HG02943 (cell line): ENCODE measurements around the gene PRTFDC1.

Experiments used
- ATAC-seq: cut with Tn5 transposase; IDR thresholded peaks from one replicate; pipeline ENCODE4 v1.9.1; 2021; ENCODE audit warnings: mild to moderate bottlenecking, low read depth, moderate library complexity; ENCODE audit not compliant: unreplicated experiment

The PRTFDC1 gene

GRCh38 chr10:24882047-24882698 is 70.2 kb downstream of the PRTFDC1 start:
- no peak for ATAC-seq

DNA sequence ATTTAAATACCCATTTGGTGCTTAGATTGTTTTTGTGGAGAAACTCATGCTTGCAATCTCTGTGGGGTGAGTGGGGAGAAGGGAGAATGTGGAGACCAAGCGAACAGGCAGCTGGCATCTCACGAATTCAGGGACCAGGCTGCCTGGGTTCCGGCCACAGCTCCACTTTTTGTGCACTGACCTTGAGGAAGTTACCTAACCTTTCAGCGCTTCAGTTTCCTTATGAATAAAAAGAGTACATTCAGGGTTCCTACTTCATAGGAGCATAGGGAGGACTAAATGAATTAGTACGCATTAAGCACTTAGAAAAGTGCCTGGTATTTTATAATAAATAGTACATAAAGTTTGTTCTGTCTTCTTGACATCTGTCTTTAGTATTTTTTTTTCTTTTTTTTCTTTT is 72.5 kb downstream of the PRTFDC1 start:
- ATAC-seq = no peak

DNA sequence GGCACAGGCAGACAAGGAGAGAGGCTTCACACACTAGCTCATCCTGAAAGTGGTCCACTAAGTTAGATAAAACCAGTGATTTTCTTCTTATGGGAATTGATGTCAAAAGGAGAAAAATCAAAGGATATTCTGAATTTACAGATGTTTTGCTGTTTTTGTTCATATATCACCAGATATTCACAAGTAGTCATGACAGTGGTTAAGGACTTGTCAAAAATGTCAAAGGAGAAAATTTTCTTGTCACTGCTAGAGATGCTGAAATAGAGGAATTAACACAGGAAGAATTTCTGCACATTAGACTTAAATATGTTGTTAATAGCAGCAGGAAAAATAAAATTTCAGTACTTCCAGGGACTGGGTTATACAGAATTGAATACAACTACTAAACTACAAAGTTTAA is 78.3 kb downstream of the PRTFDC1 start:
- ATAC-seq = no peak

GRCh38 chr10:24873281-24873683 is 79.1 kb downstream of the PRTFDC1 start:
- no peak for ATAC-seq

GRCh38 chr10:24872790-24873182 is 79.6 kb downstream of the PRTFDC1 start:
- no peak for ATAC-seq

DNA sequence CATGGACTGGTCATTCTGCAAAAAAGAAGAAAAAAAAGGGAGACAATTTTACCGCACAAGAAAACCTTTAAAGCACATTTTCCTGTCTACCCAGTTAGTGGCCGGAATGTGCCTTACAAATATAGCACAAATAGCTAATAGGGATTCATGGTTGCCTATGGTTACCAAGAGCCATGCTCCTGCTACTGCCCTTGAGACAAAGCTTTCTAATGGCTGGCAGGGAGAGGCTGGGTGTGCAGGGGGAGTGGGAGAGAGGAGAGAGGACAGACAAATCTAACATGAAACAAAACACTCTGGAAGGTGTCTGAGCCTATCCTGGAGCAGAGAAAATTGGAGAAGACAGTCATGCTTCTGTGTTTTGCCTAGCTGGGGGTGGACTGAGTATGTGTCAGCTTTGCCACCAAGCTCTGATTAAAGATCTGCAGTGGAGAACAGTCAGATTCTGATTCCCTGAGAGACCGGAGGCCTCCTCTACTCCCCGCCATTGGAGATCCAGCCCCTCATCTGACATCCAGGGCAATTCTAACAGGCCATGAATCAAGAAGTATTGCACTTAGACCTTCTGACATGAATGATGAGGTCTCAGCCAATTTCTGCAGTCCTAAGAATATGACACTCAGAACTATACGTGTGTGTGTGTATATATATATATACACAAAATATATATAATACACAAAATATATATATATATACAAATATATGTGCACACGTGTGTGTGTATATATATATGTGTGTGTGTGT is 80.2 kb downstream of the PRTFDC1 start:
- ATAC-seq = no peak

DNA sequence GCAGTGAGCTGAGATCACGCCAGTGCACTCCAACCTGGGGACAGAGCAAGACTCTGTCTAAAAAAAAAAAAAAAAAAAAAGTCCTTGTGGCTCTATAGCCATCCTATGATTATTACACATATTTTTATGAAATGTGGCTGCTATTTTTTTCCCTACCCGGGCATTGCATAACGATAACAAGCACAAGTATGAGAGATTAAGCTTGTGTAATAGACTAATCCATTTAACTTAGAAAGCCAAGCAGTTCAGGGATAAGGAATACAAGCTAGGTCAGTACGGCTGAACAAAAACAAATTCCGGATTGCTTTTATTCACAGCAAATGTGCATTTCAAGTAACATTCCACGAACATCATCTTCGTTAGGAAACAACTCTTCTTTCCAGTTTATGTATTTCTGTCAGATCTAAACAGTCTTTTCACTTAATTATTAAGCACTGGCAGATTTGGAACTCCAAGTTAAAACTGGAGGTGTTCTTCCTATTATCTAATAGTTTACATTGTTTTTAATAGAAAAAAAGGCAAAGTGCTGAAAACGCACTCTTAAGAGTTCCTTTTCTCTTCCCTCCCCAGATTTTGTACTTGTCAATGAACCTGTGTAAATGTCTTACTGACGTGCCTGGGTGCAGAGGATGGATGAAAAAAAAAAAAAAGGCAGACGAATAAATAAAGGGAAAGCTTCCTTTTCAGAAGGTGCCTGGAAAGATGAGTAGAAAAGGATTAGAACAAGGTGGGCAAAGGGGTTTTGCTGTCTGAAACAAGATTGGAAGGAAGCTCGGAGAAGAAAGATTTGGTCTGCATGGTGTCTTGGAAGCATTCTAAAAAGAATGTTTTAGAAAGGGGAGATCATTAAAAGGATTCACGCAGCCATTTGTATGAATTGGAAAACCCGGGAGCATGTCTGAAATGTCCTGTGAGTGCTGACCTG is 81.1 kb downstream of the PRTFDC1 start:
- no peak for ATAC-seq

GRCh38 chr10:24869354-24870015 is 82.9 kb downstream of the PRTFDC1 start:
- ATAC-seq = no peak

DNA sequence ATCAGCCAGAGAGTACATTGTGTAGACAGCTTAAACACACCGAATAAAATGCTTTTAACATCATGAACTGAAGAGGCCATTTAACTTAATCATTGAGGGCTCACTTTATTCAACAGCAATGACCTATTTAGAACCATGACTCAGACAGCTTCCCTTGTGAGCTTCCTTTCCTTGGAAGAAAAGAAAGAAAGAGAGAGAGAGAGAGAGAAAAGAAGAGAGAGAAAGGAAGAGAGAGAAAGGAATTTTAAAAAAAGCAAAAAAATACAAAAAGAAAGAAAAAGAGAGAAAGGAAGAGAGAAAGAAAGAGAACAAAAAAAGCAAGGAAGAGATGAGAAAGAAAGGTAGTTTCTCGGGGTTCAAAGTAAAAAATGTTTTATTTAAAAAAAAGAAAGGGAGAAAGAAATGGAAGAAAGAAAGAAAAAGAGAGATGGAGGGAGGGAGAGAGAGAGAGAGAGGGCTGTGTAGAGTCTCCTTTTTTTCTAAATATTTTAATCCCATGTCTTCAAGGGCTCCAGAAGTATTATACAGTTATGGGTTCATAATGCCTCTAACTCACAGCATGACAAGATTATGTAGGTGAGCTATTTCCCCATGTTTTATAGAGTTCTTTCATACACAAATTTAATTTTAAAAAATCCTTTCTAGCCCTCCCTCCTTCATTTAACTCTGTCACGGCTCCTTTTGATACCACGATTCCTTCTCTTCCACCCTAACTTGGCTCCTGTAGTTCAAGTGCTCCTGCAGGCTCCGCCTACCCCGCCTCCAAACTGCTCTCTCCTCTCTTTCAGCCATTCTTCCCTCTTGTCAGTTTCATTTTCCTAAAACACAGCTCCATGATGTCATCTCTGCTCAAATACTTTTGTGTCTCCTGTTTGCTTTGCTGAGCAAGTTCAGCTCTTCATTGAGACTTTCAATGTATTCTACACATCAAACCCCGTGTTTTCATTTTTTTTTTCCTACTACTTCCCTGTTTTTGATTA is 85.5 kb downstream of the PRTFDC1 start:
- no peak for ATAC-seq

DNA sequence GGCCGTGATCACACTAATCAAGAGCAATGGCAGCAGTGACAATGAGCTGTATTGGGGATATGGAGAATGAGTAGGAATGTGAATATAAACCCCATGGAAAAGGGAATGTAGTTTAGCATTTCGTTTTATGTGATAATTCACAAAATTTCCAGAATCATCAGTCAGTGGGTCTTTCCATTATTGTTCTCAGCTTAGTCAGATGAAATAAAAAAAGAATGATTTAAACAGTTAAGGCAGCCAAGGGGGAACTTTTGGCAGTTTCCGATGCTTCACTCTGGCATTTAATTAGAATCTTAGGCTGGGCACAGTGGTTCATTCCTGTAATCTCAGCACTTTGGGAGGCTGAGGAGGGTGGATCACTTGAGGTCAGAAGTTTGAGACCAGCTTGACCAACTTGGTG is 86.6 kb downstream of the PRTFDC1 start:
- no peak for ATAC-seq

DNA sequence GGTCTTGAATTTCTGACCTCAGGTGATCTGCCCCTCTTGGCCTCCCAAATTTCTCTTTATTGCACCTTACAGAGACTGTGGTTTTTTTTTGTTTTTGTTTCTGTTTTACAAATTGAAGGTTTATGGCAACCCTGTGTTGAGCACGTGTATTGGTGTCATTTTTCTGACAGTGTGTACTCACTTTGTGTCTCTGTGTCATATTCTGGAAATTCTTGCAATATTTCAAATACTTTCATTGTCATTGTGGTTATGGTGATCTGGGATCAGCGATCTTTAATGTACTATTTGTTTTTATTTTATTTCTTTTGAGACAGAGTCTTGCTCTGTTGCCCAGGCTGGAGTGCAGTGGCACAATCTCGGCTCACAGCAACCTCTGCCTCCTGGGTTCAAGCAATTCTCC is 89.8 kb downstream of the PRTFDC1 start:
- ATAC-seq = no peak

DNA sequence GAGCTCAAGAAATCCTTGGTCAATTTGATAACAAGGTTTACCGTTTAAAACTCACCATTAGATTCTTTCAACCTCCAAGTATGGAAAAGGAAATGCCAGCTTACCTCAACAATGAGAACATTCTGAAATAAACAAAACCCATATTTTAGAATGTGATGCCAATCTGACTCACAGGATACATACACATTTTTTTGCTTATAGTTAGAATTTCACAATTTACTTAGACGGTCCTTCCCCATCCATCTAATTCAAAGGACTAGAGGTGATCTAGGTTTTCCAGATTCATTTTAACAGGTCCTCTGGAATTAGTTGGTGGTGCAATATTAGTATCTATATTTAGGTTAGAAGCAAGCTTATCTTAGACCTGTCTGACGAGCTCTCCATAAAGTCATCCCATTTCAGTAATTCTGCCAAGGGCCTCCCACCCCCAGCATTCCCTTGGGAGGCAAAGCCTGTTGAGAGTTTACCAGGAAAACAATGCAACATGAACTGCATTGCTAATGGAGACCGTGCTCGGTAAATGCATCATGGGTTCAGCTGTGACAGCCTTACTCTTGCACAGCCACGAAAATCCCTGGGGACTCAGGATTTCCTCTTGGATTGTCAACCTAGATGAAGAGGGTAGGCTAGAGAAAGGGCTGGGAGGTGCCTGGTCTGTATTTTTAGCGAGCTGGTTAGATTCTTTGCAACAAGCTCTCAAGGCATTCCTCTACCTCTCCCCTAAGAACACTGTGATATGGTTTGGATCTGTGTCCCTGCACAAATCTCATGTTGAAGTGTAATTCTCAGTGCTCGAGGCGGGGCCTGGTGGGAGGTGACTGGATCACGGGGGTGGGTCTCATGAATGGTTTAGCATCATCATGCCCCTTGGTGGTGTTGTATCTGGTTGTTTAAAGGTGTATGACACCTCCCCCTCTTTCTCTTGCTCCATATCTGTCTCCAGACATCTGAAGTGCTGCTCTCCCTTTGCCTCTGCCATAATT is 93.8 kb downstream of the PRTFDC1 start:
- ATAC-seq = no peak

- ATAC-seq = no peak
Measured at GRCh38 chr10:24857031-24857725, 95.2 kb downstream of the PRTFDC1 start.

GRCh38 chr10:24854256-24854655 is 98.2 kb downstream of the PRTFDC1 start:
- ATAC-seq = no peak

- ATAC-seq = no peak
Measured at GRCh38 chr10:24853661-24854060, 98.7 kb downstream of the PRTFDC1 start.

GRCh38 chr10:24851629-24852028 is 100.8 kb downstream of the PRTFDC1 start:
- ATAC-seq = no peak

- ATAC-seq = no peak
Measured at GRCh38 chr10:24850727-24851296, 101.6 kb downstream of the PRTFDC1 start.
